C4-2B (cell line): ENCODE measurements around the gene WWOX.

Experiments
- CTCF ChIP-seq: fragments of 450-650 bp; conservative IDR thresholded peaks from 2 replicates; pipeline ENCODE4 v1.5.1; 2017; ENCODE audit warnings: mild to moderate bottlenecking
- ZFX ChIP-seq: fragments of 450-650 bp; IDR thresholded peaks from 2 replicates; pipeline ENCODE4 v1.6.1; 2017

- TF ChIP-seq CTCF = no peak
- TF ChIP-seq ZFX = no peak
These were observed 961.7 kb downstream of the WWOX start for GRCh38 chr16:79061181-79061580.
